COR-L47 (cell line): ENCODE measurements around the gene DALRD3.

Experiments
- DNase-seq: peaks from one replicate; lab custom pipeline; 2025; lab: John Stamatoyannopoulos, UW

DALRD3 gene

GRCh38 chr3:49017971-49018706 is at the start of gene DALRD3:
TSS of gene DALRD3 (minus strand) at chr3:49018580. CDS start at chr3:49018564, 16 bp downstream.
- DNase-seq = peak; percentile 53

GRCh38 chr3:49058011-49058410 is 39.6 kb upstream of the DALRD3 start:
- no peak for DNase-seq

GRCh38 chr3:49057268-49057667 is 38.9 kb upstream of the DALRD3 start:
- DNase-seq = no peak

- DNase-seq = no peak
Measured at GRCh38 chr3:49054344-49054862, 36.0 kb upstream of the DALRD3 start.

GRCh38 chr3:49053543-49053942 is 35.2 kb upstream of the DALRD3 start:
- no peak for DNase-seq

GRCh38 chr3:49035281-49035680 is 16.9 kb upstream of the DALRD3 start:
- no peak for DNase-seq

- no peak for DNase-seq
Measured at GRCh38 chr3:49034650-49035049, 16.3 kb upstream of the DALRD3 start.

GRCh38 chr3:49032646-49033304 is 14.4 kb upstream of the DALRD3 start:
- no peak for DNase-seq

- no peak for DNase-seq
Measured at GRCh38 chr3:49030321-49030720, 11.9 kb upstream of the DALRD3 start.

- DNase-seq = no peak
Measured at GRCh38 chr3:49029563-49029884, 11.1 kb upstream of the DALRD3 start.

GRCh38 chr3:49028673-49029562 is 10.5 kb upstream of the DALRD3 start, which contains the start of gene IMPDH2:
TSS of gene IMPDH2 (minus strand) at chr3:49029398. CDS start at chr3:49029350, 48 bp downstream.
- peak; percentile 84 for DNase-seq

- no peak for DNase-seq
Measured at GRCh38 chr3:49028298-49028672, 9.9 kb upstream of the DALRD3 start.

GRCh38 chr3:49027634-49028033 is 9.3 kb upstream of the DALRD3 start:
- no peak for DNase-seq

GRCh38 chr3:49026536-49026935 is 8.2 kb upstream of the DALRD3 start:
- DNase-seq = no peak

- no peak for DNase-seq
Measured at GRCh38 chr3:49025793-49026520, 7.6 kb upstream of the DALRD3 start.

GRCh38 chr3:49025005-49025792 is 6.8 kb upstream of the DALRD3 start:
- DNase-seq = no peak

- DNase-seq = no peak
Measured at GRCh38 chr3:49024449-49024848, 6.1 kb upstream of the DALRD3 start.

GRCh38 chr3:49023775-49024174 is 5.4 kb upstream of the DALRD3 start:
- no peak for DNase-seq

- DNase-seq = no peak
Measured at GRCh38 chr3:49022688-49023171, 4.3 kb upstream of the DALRD3 start.

- DNase-seq = peak; percentile 88
Measured at GRCh38 chr3:49021813-49022687, 3.7 kb upstream of the DALRD3 start, which contains the start of gene NDUFAF3. TSS of gene NDUFAF3 (plus strand) at chr3:49022121. CDS start at chr3:49022145, 24 bp downstream.
